NCI-H2081 (cell line): ENCODE data around the gene ATP9A.
"Not testable (repeated sequence)": the region's sequence is repeated elsewhere in the genome, so short reads cannot be mapped to it uniquely, and the experiment has no call there.

ENCODE experiments used
- DNase-seq, 2 experiments: peaks; one replicate each; lab custom pipeline; 2025; lab: John Stamatoyannopoulos, UW

The ATP9A gene

DNA sequence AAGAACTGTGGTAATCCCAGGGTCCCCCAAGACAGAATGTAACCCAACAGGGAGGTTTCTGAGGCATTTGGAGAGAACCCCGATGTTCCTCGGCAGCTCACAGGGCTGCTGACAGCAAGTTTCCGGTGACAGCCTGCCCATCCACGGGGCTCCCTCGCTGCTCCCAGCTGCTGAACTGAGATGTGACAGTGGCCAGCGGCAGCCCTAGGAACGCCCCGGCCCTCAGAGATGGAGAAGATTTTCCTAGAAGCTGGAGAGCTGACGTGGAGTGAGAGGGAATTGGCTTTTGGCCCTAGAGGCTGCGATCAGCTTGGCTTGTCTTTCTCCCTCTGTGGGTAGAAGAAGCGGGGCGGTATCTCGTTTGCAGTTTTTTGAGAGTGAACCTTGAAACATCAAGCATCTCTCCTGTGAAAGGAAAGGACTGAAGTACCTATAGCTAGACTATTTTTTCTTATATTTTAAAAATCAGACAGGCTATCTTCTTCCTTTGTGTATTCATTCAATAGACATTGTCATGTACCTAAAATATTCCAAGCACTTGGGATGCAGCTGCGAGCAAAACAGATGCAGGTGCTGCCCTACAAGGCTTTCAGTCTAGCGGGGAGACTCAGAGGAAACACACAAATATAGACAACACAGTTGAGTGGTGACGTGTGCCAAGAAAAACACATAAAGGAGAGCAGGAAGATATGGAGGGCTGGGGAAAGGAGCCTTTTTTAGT, 197.3 kb downstream of the ATP9A start:
- no peak for DNase-seq

DNA sequence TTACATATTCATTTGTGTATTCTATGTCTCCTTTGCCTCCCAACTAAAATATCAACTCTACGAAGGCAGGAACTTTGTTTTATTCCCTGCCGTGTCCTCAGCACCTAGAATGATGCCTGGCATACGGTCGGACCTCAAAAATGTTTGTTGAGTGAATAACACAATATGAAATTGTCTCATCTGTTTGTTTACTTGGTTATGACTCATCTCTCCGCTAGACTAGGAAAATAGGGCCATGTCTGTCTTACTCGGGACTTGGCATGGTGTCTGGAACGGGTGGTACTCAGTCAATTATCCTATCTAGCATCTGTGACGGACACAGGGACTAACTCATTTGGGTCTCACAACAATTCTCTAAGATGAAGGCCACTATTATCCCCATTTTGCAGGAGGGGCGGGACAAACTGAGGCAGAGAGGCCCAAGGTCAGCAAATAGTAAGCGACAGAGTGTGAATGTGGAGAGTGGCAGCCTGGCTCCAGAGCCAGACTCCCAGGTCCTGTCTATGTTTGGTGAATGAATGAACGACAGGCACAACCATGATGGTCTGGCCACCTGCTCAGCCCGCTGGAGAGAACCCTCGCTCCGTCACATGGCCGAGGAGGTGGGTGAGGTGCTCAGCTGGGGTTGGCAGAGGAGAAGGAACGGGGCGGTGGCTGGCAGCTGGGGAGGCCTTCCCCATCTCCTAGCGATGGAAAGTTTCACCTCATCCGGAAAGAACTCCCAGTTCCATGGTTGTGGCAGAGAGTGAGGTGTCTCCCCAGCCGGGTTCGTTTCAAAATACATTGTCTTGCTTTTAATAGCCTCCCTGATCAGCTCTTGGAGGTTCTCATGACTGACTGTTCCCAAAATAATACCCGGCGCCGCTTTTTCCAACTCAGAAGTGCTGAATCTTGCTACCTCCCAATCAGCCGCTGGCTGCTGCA, 198.1 kb downstream of the ATP9A start:
- no peak for DNase-seq

DNA sequence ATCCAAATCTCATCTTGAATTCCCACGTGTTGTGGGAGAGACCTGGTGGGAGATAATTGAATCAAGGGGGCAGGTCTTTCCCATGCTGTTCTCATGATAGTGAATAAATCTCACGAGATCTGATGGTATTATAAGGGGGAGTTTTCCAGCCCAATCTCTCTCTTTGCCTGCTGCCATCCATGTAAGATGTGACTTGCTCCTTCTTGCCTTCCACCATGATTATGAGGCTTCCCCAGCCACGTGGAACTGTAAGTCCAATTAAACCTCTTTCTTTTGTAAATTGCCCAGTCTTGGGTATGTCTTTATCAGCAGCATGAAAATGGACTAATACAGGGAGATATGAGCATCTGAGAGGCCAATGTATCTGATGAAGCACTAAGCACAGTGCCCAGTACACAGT, 199.7 kb downstream of the ATP9A start:
- not testable (repeated sequence) for DNase-seq

DNA sequence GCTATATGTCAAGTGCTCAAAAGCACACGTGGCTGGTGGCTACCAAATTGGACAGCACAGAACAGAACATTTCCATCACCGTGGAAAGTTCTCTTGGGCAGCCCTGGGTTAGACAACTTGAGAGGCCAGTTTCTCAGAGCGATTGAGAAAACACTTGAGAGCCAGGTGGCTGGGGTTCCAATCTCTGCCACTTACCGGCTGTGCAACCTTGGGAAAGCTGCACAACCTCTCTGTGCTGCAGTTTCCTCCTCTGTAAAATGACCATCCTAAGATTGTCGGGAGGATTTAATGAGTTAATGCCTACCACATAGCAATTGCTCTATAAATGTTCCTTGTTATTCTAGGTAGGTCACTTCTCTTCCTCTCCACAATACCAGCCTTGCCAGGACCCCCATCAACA, 200.6 kb downstream of the ATP9A start:
- DNase-seq: no peak

DNA sequence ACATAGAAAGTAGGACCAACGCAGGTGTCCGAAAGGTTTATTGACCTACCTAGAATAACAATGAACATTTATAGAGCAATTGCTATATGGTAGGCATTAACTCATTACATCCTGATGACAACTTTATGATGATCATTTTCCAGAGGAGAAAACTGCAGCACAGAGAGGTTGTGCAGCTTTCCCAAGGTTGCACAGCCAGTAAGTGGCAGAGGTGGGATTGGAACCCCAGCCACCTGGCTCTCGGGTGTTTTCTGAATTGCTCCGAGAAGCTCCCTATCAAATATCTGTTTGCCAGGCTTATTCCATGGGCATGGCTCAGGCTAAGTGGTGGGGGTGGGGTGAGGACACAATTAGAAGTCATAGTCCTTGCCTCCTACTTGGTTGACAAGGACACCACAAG, 201.6 kb downstream of the ATP9A start:
- no peak for DNase-seq

DNA sequence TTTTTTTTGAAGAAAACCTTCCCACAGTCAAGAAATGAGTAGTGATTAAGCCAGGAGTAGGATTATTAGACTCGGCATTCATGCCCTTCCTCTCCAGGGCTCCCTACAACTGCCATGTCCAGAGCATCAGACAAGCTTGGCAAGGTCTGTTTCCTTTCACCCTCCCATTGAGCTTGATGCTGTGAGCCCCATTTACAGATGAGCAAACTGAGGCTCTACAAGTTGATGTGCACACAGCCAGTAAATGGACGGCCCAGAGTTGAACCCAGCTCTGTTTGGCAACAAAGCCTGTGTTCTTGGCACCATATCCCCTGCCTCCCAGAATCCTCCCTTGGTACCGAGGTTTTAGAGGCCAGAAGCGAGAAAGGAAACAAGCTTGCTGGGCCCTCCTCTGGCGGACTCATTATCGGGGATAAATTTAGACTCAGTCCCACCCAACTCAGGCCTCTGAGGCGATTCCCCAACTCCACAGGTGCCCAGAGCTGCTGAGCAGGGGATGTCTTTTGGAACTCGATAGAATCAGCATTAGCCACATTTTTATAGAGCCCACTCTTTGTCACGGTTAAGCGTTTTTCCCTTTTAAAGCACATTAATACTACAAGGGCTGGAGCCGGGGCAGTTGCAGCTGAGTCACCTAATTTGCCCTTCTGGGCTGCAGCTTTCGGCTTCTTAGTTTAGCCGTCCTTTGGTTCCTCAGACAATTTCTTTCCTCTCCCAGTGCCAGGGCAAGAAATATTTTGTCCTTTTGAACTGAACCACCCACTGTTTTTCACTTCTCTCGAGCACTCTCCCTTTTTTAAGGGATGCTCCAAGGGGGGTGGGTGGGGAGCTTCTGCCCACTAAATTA, 202.7 kb downstream of the ATP9A start:
- DNase-seq: no peak

DNA sequence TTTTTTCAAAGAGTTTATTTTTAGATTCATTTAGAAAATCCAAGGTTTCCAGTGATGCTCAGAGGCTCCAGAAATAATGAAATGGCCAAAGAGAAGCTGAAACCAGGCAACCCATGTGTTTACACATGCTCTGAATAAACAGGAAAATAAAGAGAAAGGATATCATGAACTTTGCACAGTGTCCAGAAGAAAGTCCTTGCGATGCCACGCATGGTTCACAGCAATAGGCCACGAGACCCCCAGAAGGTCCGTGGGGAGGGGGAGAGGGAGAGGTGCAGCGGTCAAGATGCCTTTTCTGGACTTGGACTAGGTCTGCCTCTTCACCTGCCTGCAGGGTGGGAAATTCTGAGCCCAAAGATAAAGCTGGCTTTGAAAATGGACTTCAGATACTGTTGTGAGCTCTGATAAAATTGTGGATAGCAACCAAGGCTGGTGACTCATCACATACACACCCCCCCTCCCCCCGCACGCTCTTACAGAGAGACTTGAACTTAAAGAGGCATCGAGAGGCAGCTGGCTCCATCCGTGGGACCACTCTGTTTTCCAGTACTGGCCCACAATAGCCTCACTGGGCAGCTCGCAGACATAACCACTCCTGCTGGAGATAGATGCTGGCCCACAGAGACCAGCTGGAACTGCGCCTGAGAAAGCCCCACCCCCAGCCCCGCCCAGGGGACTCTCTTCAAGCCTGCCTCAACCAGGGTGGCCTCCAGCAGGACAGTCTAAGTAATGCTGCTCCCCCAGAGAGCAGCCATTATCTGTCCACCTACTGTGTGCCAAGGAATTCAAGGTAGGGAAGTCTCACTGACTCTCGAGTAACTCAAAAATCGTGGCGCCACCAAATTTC, 204.5 kb downstream of the ATP9A start:
- no peak for DNase-seq

DNA sequence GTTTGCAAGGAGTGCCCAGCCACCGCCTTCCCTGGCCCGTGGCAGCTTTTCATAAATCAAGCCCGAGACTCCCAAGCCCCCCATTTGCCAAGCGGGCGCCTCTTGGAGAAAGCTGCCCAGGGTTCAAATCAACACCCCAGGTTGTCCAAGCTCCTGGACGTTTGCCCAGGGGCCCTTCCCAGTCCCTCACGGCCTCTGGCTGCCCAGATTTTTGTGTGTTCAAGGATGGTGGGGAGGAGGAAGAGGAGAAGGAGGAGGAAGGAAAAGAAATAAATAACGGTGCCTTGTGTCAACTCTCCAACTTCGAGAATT, 205.1 kb downstream of the ATP9A start:
- no peak for DNase-seq

DNA sequence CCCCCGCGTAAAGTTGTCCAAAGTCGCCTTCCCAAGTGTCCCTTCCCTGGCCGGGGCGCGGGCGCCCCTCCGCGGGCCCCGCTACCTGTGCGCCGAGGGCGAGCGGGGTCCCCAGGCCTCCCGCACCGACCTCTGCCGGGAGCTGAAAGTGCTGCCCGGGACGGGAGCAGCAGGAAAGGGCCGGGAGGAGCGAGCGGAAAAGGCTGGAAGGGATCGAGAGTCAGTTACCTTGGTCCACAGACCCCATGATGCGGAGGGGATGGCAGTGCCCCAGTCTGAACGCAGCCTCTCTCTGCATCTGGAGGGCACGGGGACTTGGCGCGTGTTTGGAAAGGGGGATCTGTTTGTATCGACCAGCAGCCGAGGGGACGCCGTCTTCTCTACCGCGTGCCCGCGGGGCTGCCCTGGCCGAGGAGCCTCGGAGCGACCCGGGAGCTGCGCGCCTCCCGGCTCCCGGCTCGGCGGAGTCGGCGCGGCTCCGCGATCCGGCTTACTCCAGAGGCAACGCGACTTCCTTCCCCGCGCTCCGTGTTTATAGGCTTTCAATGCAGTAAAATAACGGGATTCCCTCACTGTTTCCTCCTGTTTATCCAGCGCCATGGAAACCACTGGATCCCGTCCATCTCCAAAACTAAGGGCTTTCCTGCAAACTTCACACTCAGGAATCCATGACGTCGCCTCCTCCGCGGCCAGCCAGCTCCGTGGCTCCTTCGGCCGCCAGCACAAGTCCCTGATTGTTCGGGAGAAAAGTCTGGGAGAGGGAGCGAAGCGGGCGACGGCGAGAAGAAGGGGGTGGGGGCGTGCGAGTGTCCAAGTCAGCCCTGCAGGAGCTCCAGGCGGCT, 205.6 kb downstream of the ATP9A start:
- peak; percentile 14 to 42 for DNase-seq

DNA sequence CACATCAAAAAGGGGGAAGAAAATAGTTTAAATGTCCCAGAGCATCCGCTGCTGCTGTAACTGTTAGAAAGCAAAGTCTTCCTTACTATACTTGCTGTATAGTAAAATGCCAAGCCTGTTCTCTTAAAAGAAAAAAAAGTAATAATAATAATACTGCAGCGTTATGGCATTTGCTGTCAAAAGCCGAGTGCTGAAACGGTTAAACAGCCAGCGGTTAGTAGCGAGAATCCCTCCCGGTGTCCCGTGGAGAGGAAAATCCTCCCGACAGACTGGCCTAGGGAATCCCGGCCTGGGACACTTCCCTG, 206.2 kb downstream of the ATP9A start:
- no peak for DNase-seq

DNA sequence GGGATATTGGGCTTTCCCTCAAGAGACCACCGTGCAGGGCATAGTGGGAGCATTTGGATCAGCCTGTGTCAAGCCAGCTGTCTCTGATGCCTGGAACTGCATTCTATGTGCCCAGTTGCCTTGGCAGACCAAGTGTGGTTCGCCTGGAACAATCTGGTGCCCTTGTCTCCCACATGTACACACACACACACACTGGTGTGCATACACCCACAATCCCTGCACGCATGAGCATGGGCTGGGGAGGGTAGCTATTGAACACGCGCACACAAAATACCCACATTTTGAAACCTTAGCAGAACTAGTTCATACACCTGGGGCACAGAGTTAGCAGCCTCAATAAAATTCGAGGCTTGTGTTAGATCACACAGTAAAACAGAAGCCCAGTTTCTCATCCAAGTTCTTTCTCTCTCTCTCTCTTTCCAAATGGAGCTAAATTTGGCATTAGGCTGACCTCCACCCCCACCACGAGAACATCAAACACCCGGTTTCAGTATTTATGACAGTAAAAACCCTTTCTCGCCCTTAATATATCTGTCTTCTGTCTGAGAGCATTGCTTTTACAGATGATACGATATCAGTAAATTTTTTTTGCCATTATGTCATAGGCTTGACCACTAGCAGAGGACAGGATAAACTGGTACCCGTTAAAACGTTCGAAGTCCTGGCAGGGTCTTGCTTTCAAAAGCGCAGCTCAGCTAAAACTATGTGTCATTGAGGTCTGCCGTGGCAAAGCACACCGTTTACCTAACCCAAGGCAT, 207.5 kb downstream of the ATP9A start:
- DNase-seq: no peak

DNA sequence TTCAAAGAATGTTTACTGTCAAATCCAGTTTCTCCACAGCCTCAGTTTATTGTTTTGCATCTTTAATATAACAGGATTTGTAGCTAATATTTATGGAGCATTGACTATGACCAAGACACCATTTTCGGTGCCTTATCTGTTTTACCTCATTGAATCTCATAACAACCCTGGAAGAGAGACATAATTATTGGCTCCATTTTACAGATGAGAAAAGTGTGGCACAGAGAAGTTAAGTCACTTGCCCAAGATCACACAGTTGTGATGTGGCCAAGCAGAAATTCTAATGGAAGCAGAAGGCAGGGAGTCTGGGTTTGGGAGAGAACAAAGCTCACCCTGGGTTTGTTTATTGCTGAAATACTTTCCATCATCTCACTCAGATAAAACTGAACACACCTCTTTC, 208.1 kb downstream of the ATP9A start:
- DNase-seq: no peak

DNA sequence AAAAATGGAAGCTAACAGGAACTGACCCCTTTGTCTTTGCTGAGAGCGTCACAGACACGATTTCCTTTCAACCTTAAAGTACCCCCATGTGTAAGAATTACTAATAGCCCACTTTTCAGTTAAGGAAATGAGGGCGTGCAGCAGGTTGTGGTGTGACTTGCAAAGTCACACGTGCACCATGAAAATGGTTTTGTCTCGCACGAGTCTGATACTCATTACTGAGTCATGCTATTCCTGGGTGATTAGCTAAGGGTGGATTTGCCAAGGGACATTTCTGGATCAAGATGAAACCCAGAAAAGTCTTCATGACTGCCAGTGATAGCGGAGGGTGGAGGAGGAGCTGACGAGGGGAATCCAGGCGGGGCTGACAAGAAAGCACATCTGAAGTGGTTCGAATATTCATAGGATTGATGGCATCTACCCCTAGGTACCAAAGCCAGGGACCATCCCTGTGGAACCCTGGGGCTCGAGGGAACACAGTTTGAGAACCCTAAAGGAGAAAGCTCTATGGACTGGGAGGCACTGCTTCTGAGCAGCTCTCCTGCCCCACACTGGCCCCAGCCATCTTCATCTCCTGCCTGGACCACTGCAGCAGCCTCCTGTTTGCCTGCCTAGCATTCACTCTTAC, 213.5 kb downstream of the ATP9A start:
- DNase-seq: no peak

DNA sequence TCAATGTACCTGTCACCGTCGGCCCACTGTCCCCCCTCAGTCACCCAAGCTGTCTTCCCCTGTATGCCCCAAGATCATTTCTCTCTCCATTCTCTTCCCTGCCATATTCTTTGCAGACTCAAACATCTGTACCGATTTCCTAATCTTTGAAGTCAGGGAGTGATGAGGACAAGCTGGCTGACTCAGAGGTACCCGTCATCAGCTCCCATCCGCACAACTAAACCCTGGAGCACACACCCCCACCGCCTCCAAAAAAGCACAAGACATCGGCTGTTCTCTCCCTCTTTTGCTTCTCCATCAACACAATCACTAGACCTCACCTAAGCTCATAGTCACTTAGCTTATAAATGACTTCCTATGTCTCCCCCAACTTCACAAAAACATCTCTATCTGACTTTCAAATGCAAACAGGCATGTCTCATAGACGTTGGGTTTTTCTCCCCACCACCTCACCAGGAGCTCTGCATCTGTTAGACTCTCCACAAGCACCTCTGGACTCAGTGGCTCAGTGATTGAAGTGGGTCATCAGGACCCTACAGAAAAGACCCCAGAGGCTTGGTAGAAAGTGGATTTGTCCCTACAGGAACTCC, 214.2 kb downstream of the ATP9A start:
- no peak for DNase-seq

DNA sequence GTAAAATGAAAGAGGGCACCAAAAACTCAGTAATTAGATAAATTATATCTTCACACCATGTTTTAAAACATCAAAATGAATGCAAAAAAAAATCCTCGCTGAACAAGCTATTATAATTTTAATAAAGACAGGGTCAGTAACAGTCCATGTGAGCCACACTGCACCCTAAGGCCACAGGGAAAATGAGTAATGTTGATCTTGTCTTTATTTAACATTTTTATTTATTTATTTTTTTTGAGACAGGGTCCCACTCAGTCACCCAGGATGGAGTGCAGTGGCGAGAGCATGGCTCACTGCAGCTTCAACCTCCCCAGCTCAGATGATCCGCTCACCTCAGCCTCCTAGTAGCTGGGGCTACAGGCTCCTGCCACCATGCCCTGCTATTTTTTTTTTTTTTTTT, 217.0 kb downstream of the ATP9A start:
- DNase-seq: no peak

DNA sequence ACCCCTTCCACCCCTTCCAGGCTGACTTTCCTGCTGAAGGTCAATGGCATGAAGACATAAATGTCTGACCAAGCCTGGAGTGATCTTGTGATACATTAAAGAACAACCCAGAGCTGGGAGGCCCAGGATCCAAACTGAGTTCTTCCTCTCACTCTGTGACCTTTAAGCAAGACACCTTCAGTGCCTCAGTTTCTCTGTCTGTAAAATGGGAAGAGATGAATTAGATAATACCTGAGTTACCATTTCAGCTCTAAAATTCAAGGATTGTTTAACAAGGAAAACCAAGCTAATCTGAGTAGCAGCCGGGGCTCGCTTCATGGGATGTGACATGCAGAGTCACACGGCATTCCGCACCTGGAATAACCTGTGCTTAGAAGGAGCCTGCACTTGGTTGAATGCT, 218.7 kb downstream of the ATP9A start:
- DNase-seq: no peak

DNA sequence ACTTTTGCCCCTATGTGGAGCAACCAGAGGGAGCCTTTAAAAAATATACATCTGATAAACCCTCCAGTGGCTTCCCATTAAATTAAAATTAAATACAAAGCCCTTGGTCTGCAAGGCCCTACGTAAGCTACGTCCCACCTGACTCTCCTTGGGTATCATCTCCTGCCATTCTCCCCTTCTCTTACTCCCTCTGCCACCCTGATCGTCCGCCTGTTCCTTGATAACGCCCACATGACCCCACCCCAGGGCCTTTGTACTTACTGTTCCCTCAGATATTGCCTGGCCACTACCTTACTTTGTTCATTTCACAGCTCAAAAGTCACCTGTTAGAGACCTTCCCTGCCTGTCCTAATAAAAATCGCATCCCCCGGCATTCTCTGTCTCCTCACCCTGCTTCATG, 220.2 kb downstream of the ATP9A start:
- no peak for DNase-seq
